Breast epithelium (tissue), 4 donors: Measurements from ENCODE around the gene BAIAP3. TPM values are rescaled to one million over a fixed set of nuclear protein-coding genes. Genes with fewer than 3 reads are reported as not detected.

Experiments
- DNase-seq, 2 donors: peaks; one replicate each; pipeline ENCODE4 v3.0.0-alpha.2; 2019; ENCODE audit warnings: low spot score in 2 of 2
- H3K27ac ChIP-seq, 2 donors: fragments of 200-600 bp; sonication (generic) in 1 of 2; one replicate each; pipeline ENCODE4 v1.5.1; 2016 to 2019; ENCODE audit warnings: mild to moderate bottlenecking in 1 of 2
- H3K27me3 ChIP-seq, 2 donors: fragments of 200-600 bp; sonication (generic) in 1 of 2; one replicate each; pipeline versions ENCODE4 v1.5.1 to v1.6.0; 2017 to 2019; ENCODE audit warnings: control low read depth in 1 of 2, mild to moderate bottlenecking in 1 of 2
- H3K36me3 ChIP-seq: fragments of 200-600 bp; one replicate; pipeline ENCODE4 v1.5.1; 2019
- H3K4me1 ChIP-seq, 2 donors: fragments of 200-600 bp; sonication (generic); one replicate each; pipeline ENCODE4 v1.5.1; 2016 to 2019; ENCODE audit warnings: control low read depth in 1 of 2
- H3K4me3 ChIP-seq, 3 donors: fragments of 200-600 bp; sonication (generic); 1 replicate in 2 of 3; 2 replicates in 1 of 3; pipeline ENCODE4 v1.5.1; 2016 to 2019; ENCODE audit warnings: mild to moderate bottlenecking in 3 of 3, moderate library complexity in 2 of 3
- H3K9me3 ChIP-seq, 2 donors: fragments of 200-600 bp; sonication (generic) in 1 of 2; one replicate each; pipeline ENCODE4 v1.5.1; 2016 to 2019; ENCODE audit warnings: control low read depth in 1 of 2
- POLR2A ChIP-seq: fragments of 450-650 bp; IDR thresholded peaks from one replicate; pipeline ENCODE4 v1.6.1; 2016; ENCODE audit warnings: antibody characterized with exemption, mild to moderate bottlenecking, moderate library complexity
- POLR2AphosphoS5 ChIP-seq, 3 donors: sonication (generic); formaldehyde crosslinking; IDR thresholded peaks; one replicate each; pipeline ENCODE4 v1.6.1; 2017; ENCODE audit warnings: antibody characterized with exemption in 3 of 3
- intact Hi-C: fragments of 100-400 bp; cut with DNase I; formaldehyde crosslinking; loops from one replicate; pipeline ENCODE4 v1.15.1; 2023; ENCODE audit warnings: low total_unique reads
- total RNA-seq, 3 donors: library from RNA; depleted of rRNA; stranded (reverse); fragments of >200 nt; gene quantifications; one replicate each; pipeline ENCODE4 v1.1.0, GENCODE V29; 2016
- TF ChIP-seq, protein P1 (sequence below), 3 donors: fragments of 450-650 bp; IDR thresholded peaks; one replicate each; pipeline ENCODE4 v1.5.1; 2016 to 2017; ENCODE audit warnings: antibody characterized with exemption in 3 of 3, mild to moderate bottlenecking in 3 of 3, moderate library complexity in 3 of 3

The BAIAP3 gene
- total RNA-seq, 3 donors from 2014 or later = 2.7 to 8.2 (median 7.3) TPM

DNA sequence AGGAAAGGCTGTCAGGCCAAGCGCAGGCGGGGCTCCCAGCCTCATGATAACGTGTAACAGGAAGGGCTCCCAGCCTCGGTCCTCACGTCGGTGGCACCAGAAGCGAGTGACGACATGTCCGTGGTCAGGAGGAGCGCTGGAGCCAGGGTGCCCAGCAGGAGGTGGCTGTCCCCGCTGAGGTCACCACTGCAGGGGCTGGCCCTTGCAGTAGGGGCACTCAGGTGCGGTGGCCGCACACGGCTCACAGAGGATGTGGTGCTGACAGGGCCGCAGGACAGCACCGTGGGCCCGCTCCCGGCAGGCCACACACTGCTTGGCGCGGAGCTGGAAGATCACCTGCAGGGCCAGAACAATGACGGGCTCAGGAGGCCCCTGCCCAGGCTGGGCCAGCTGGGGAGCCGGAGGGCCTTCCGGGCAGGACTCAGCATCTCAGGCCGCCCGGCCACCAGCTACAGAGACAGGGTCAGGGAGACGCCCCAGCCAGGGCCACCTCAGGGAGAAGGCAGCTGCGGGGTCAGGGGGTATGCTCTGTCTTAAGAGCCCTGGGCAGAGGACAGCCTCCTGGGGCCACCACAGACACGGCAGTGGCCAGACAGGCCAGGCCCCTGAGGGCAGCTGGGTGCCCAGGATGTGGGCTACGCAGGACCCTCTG lies 32.7 kb downstream of the BAIAP3 start:
- no peaks in the 10 kb centered on the region for H3K27me3 ChIP-seq

GRCh38 chr16:1366712-1367299 lies 33.4 kb downstream of the BAIAP3 start:
- peaks cover 16% of the 10 kb centered on the region for H3K36me3 ChIP-seq

More for the DNA sequence above, 32.7 kb downstream of the BAIAP3 start:
- TF ChIP-seq POLR2AphosphoS5 (IDR thresholded peaks at IDR 0.05) = no peak
- TF ChIP-seq POLR2A = no peak
- TF ChIP-seq, protein P1, sequence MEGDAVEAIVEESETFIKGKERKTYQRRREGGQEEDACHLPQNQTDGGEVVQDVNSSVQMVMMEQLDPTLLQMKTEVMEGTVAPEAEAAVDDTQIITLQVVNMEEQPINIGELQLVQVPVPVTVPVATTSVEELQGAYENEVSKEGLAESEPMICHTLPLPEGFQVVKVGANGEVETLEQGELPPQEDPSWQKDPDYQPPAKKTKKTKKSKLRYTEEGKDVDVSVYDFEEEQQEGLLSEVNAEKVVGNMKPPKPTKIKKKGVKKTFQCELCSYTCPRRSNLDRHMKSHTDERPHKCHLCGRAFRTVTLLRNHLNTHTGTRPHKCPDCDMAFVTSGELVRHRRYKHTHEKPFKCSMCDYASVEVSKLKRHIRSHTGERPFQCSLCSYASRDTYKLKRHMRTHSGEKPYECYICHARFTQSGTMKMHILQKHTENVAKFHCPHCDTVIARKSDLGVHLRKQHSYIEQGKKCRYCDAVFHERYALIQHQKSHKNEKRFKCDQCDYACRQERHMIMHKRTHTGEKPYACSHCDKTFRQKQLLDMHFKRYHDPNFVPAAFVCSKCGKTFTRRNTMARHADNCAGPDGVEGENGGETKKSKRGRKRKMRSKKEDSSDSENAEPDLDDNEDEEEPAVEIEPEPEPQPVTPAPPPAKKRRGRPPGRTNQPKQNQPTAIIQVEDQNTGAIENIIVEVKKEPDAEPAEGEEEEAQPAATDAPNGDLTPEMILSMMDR (IDR thresholded peaks at IDR 0.05) = no peak
- Histone ChIP-seq H3K4me3 (no peak overlapping the region), H3K4me1 (no peaks in the 10 kb centered on the region), H3K9me3 (no peaks in the 10 kb centered on the region), H3K27ac (no peak overlapping the region), H3K36me3 (peaks cover 19% of the 10 kb centered on the region)
- DNase-seq = no peak
- intact Hi-C loops = no loop called here

GRCh38 chr16:1367486-1368174 lies 34.2 kb downstream of the BAIAP3 start:
- Histone ChIP-seq H3K36me3 (peaks cover 11% of the 10 kb centered on the region), H3K4me1 (no peaks in the 10 kb centered on the region), H3K27me3 (no peaks in the 10 kb centered on the region), H3K4me3 (no peak overlapping the region), H3K27ac (peak overlapping the region; percentile 25 to 43), H3K9me3 (no peaks in the 10 kb centered on the region)
- TF ChIP-seq, protein P1 (IDR thresholded peaks at IDR 0.05) = no peak
- TF ChIP-seq POLR2AphosphoS5 (IDR thresholded peaks at IDR 0.05) = no peak
- no peak for TF ChIP-seq POLR2A
- intact Hi-C loops = no loop called here
- DNase-seq = no peak

More at GRCh38 chr16:1366712-1367299, 33.4 kb downstream of the BAIAP3 start:
- TF ChIP-seq, protein P1 (IDR thresholded peaks at IDR 0.05) = no peak
- TF ChIP-seq POLR2A = no peak
- no peak for TF ChIP-seq POLR2AphosphoS5 (IDR thresholded peaks at IDR 0.05)
- Histone ChIP-seq H3K9me3 (no peaks in the 10 kb centered on the region), H3K4me1 (no peaks in the 10 kb centered on the region), H3K27ac (peak overlapping the region in 1 of 2 donors; percentile 43), H3K27me3 (no peaks in the 10 kb centered on the region), H3K4me3 (no peak overlapping the region)
- no peak for DNase-seq
- intact Hi-C loops = no loop called here

- Histone ChIP-seq H3K27ac (no peak overlapping the region), H3K36me3 (no peaks in the 10 kb centered on the region), H3K9me3 (no peaks in the 10 kb centered on the region), H3K27me3 (no peaks in the 10 kb centered on the region), H3K4me1 (no peaks in the 10 kb centered on the region), H3K4me3 (no peak overlapping the region)
- TF ChIP-seq POLR2A (no peak), POLR2AphosphoS5 (IDR thresholded peaks at IDR 0.05) (no peak)
- TF ChIP-seq, protein P1 (IDR thresholded peaks at IDR 0.05) = no peak
- intact Hi-C loops = no loop called here
- no peak for DNase-seq
Observed at GRCh38 chr16:1371054-1371978, 37.9 kb downstream of the BAIAP3 start.
